ENCODE measurements around the gene ST8SIA3.

Gene ST8SIA3

DNA sequence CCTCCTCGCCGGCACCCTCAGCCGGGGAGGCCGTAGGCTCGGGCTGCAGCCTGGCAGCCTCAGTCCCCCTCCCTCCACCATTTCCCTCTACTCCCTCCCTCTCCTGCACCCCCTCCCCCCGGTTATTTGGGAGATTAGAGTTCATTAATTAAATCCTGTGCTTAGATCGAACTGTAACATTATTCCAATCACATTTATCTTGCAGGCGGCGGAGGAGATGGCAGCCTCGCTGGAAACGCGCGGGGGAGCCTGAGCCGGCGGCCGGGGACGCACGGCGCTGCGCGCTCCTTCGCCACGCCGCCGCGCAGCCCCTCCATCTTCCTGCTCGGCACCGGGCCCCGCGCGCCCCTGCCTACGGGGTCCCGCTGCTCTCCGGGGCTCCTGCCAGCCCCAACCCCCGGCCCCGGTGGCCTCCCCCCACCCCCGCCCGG is at the start of gene ST8SIA3:
Gene ST8SIA3 (plus strand): TSS at position 287 of the 431 bp plus-strand sequence. CDS start 290 bp downstream, outside the sequence.
- DNase-seq (ENCODE audit: low read depth in 2 of 2) = no peak

DNA sequence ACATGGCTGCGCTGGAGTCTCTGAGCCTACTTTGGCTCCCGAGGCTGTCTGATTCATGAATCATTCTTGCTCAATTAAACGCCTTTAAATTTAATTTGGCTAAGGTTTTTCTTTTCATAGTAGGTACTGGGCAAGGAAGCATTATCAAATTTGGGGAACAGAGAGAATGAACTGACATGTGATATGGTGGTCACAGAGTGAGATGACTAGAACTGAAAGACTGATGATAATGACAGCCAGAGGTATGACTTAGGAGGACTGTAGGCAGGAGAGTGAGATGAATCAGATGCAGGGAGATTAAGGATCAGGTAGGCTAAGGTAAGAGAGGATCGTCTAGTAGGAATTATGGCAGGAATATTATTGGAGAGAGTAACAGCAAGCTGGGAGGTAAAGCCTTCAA is 40.9 kb upstream of the ST8SIA3 start:
- DNase-seq (ENCODE audit: low read depth in 2 of 2) = no peak

- DNase-seq (ENCODE audit: low read depth in 2 of 2) = no peak
These were observed 39.8 kb upstream of the ST8SIA3 start for GRCh38 chr18:57312346-57313144.

GRCh38 chr18:57320603-57321002 is 31.8 kb upstream of the ST8SIA3 start:
- no peak for DNase-seq (ENCODE audit: low read depth in 2 of 2)

- no peak for DNase-seq (ENCODE audit: low read depth in 2 of 2)
These were observed 26.7 kb upstream of the ST8SIA3 start for GRCh38 chr18:57325491-57326166.

DNA sequence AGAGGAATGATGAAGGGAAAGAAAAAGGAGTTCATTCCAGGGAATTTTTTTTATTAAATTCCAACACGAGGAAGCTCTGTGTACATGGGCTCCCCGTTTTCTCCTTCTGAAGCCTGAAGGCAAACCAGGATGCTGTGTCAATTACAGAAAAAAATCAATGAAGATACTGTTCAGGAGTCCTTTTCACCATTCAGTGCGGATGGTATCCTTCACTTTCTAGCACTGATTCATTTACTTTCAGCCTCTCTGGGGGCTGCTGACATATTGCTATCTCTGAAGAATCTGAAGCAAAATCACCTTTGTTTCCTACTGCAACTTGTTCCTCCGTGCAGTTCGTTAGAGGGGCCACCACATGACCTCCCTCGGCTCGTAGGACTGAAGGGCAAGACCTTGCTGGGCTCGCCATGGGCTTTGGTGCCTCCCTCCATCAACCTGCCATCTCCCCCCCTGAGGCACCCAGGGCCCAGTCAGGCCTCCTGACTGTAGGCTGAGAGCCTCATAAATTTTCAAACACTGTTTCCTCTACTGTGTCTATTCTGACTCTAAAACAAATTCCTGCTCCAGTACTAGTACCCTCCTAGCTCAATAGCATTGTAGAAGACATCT is 25.5 kb upstream of the ST8SIA3 start:
- no peak for DNase-seq (ENCODE audit: low read depth in 2 of 2)

DNA sequence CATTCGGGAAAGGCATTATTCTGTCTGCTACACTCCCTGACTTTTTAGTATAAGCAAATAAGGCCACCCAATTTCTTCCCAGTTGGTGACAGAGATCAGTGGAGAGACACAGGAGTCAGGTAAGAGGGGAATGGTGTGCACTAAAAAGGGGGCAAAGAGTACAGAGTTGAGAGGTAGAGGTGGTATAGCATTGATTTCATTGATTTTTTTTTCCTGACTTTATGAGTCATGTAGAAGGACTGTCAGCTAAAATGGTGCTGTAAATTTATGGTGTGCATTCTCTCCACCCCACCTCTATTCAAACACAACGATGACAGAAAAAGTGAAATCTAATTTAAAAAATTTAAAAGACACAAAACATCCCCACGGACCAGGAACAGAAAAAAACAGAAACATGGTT is 23.7 kb upstream of the ST8SIA3 start:
- no peak for DNase-seq (ENCODE audit: low read depth in 2 of 2)

GRCh38 chr18:57329856-57330255 is 22.5 kb upstream of the ST8SIA3 start:
- no peak for DNase-seq (ENCODE audit: low read depth in 2 of 2)

GRCh38 chr18:57331718-57332117 is 20.6 kb upstream of the ST8SIA3 start:
- DNase-seq (ENCODE audit: low read depth in 2 of 2) = no peak

DNA sequence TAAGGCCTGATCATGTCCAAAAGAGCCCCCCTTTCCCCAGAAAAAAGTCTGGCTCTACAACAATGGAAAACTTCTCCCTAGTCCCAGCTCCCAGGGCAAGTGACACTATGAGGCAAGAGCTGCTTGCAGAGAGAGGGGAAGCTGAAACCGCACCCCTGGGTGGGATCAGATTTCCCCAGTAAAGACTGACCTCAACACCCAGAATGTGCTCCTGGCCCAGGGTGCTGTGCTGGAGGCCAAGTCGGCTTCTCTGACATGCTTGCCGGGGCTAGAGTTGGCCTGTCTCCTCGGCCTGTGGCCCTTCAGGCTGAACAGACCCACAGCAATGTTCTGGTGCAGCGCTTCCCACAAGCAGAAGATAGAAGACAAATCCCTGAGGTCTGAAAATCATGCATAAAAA is 18.4 kb upstream of the ST8SIA3 start:
- no peak for DNase-seq (ENCODE audit: low read depth in 2 of 2)

GRCh38 chr18:57334383-57334782 is 18.0 kb upstream of the ST8SIA3 start:
- no peak for DNase-seq (ENCODE audit: low read depth in 2 of 2)

- DNase-seq (ENCODE audit: low read depth in 2 of 2) = no peak
These were observed 16.0 kb upstream of the ST8SIA3 start for GRCh38 chr18:57336343-57336742.

DNA sequence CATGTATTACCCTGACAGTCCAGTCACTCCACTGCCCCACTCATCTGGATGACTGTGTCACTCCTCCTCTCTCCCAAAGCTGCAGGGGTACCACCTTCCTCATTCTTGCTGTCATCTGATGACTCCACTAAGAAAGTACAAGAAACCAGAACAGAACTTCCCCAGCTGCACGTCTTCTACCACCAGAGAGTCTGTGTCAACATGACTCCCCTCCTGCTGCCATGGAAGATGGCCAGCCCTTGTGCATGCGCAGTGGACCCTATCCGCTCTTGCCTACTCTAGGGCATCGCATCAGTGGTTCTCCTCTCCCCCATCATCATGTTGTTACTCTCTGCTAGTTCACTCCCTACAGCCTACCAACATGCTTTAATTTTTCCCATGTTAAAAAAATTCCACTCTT is 14.5 kb upstream of the ST8SIA3 start:
- no peak for DNase-seq (ENCODE audit: low read depth in 2 of 2)

DNA sequence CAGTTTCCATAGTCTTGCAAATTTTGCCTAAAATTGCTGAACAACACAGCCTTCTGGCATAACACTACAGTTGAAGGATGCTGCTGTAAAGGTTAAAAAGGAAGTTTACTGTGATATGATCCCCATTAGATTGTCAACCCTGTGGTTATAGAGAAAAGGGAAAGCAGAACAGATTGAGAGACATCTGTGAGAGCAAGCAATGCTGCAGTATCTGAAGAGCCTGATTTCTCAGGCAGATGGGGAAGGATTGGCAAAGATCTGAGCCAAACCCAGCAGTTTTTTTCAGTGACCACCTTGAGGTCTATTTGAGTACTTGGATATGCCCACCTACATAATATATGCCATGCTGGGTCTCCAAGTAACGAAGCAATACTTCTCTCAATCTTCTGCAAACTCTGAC is 8.5 kb upstream of the ST8SIA3 start:
- DNase-seq (ENCODE audit: low read depth in 2 of 2) = no peak

- no peak for DNase-seq (ENCODE audit: low read depth in 2 of 2)
These were observed 5.5 kb upstream of the ST8SIA3 start for GRCh38 chr18:57346876-57347275.

GRCh38 chr18:57347784-57348183 is 4.6 kb upstream of the ST8SIA3 start:
- DNase-seq (ENCODE audit: low read depth in 2 of 2) = no peak

DNA sequence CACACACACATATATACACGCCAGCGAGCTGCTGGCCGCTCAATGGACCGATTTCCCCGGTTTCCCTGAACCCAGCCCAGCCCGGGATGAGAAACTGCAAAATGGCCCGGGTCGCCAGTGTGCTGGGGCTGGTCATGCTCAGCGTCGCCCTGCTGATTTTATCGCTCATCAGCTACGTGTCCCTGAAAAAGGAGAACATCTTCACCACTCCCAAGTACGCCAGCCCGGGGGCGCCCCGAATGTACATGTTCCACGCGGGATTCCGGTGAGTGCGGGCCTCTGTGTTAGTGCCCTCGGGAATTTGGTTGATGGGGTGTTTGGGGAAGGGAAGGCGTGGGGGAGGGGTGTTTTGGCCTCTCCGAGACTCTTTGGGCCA is 392 bp downstream of the ST8SIA3 start:
- DNase-seq (ENCODE audit: low read depth in 2 of 2) = no peak

DNA sequence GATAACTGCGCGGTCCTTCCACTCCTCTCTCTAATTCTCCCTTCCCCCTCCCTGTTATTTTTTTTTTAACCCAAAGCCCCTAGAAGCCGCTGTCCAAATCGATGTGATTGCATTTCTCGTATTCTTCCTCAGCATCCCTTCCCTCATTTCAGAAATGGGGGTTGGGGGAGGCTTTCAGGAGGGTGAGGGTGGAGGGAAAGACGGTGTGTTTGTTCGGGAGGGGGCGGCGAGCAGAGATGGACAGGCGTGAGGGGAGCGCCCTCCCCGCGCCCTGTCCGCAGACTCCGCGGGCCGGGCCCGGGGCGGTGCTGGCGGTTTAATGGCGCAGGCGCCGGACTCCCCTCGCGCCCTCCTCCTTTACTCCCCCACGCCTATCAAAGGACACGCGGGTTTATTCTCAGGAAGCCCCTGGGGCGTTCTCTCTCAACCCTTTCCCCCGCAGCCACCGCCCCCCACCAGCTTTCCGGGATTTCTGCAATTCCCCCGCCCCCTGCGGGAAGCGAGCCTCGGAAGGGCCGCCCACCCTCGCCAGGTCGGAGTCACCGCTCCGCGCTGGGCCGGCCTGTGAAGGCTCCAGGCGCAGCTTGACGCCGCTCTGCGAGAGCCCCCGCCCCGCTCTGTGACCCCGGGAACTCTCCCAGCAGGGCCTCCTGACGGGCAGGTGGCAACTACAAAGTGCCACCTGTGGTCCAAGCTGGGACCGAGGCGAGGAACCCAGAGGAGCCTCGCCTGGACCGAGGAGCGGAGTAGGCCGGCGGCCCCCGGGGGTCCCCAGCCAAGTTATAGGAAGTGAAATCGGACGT is 981 bp downstream of the ST8SIA3 start:
- no peak for DNase-seq (ENCODE audit: low read depth in 2 of 2)

DNA sequence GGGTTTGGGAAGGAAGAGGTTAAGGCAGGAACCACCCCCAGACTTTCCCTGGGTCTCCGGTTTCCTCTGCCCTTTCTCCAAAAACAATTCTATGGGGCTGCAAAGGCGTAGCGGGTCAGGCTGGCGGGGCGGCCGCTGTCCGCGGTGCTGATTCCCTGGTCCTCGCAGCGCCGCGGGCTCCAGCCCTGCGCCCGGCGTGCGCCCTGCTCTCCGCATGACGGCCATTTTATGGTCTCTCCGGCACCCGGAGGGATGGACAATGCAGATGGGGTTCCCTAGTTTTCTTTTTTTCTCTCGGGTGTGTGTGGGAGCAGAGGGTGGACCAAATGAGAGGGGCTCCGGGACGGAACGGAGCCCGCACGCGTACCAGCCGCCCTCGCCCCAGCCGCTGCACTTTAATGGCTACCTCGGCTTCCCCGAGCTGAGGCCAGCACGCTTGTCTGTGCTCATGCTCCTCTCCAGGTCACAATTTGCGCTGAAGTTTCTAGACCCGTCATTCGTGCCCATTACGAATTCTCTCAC is 1.6 kb downstream of the ST8SIA3 start:
- no peak for DNase-seq (ENCODE audit: low read depth in 2 of 2)

DNA sequence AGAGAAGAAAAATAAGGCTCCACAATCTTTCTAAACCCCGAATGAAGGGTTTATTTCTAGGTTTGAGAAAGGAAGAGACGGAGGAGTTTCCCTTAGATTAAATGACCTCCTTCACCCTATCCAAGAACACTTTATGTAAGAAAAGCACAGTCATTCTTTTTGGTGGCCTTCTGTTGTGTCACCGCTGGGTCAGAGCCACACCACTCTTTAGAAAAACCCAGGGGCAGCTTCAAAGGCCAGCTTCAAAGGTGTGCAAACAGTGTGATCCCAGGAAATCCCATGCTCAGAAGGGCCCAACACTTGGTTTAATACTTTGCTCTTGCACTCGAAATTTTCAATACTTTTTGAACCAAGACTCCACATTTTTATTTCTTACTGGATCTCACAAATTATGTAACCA is 7.1 kb downstream of the ST8SIA3 start:
- no peak for DNase-seq (ENCODE audit: low read depth in 2 of 2)

GRCh38 chr18:57362714-57363113 is 10.4 kb downstream of the ST8SIA3 start:
- DNase-seq (ENCODE audit: low read depth in 2 of 2) = no peak

- DNase-seq (ENCODE audit: low read depth in 2 of 2) = no peak
These were observed 12.1 kb downstream of the ST8SIA3 start for GRCh38 chr18:57364460-57364859.

All from stimulated activated CD8-positive, alpha-beta memory T cell treated with anti-CD3 and anti-CD28 coated beads, Interleukin-7, amount 100 ng/mL, for 1 hour (primary cell).